Stimulated activated CD8-positive, alpha-beta memory T cell treated with anti-CD3 and anti-CD28 coated beads, Interleukin-4, amount 100 ng/mL, for 1 hour (primary cell): Measurements from ENCODE around the gene DGKZ.
A peak's percentile ranks its signal among the peaks of the same experiment; 100 is the strongest.

Source experiments
- DNase-seq, 2 donors: peaks; one replicate each; pipeline ENCODE4 v3.0.0-alpha.2; 2020; ENCODE audit warnings: low read depth in 2 of 2, low spot score in 1 of 2

The DGKZ gene

DNA sequence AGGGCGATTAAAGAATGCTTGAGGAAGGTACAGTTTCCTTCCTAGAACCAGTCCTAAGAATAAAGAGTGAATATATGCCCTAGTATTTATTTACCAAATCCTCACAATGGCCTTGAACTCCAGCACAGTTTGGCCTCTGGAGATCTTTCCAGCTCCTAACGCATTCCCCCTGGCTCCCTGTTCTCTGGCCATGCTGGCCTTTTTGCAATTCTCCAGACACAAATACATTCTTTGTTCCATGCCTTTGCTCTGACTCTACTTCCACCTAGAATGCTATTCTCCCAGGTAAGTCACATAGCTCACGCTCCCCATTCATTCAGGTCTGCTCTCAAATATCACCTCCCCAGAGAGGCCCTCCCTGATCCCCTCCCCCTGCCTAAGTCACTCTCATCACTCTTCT is 3.7 kb upstream of the DGKZ start:
- DNase-seq = no peak

DNA sequence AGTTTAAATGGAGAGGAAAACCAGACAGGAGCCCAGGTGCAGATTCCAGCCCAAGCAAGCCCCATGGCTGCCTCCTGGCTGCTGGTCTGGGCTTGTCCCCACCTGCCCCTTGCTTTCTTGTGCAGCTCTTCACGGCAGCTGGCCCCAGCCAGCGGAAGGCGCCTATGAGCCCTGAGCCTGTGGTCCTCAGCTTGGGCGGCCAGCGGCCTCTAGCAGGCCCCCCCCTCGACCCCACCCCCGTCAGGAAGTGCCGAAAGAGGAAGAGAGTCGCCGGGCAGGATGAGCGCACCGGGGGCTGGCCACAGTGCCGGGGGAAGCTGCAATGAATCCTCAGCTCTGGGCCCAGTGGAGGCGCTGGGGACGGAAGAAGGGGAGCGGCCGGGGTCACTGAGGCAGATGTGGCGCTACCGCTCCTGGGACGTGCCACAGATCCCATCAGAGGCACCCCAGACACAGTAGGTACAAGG is 2.1 kb upstream of the DGKZ start:
- DNase-seq = no peak

DNA sequence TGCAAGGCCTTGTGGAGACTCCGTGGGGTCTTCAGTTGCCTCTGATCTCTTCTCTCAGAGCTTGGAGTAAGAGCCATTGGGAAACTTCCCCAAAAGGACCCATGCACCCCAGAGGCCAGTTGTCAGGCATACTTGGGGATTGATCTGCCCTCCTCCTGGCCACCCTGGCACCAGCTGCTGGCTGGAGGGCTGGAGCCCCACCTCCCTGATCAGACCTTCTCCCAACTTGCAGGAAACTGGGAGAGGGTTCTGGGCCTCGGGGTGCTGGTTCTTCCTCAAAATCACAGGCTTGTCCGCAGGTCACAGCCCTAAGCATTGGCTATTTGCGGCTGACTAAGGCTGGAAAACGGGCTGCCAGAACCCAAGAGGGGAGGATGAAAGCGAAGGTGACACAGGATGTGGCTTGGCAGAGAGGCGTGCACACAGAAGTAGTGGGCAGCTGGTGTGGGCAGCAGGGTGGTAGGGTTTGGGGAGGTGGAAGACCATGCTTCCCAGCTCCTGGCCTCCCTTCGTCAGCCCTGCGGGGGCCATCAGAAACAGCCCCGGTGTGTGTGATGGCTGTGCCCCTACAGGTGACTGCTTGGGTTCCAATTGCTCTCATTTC is 1.3 kb upstream of the DGKZ start:
- no peak for DNase-seq

DNA sequence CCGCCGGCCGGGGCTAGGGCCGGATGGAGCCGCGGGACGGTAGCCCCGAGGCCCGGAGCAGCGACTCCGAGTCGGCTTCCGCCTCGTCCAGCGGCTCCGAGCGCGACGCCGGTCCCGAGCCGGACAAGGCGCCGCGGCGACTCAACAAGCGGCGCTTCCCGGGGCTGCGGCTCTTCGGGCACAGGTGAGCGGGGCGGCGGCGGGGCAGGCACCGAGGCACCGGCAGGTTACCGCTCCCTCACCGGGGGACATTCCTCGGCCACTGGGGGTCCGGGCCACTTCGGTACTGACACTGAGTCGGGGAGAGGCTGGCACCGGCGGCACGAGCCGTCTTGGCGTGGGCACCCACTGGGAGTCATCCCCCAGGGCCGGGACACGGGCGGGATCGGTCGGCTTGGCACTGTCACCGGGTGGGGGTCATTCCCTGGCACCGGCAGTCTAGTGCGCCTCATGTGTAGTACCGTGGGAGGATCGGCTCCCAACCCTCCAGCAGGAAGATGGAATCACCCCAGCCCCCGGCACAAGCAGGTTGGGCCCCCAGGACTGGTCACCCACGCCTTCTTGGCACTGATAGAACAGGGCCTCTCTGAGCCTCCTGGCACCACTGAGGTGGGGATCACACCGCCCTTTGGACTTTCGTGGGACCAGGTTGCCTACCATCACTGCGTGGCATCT is 511 bp downstream of the DGKZ start:
- DNase-seq = no peak

DNA sequence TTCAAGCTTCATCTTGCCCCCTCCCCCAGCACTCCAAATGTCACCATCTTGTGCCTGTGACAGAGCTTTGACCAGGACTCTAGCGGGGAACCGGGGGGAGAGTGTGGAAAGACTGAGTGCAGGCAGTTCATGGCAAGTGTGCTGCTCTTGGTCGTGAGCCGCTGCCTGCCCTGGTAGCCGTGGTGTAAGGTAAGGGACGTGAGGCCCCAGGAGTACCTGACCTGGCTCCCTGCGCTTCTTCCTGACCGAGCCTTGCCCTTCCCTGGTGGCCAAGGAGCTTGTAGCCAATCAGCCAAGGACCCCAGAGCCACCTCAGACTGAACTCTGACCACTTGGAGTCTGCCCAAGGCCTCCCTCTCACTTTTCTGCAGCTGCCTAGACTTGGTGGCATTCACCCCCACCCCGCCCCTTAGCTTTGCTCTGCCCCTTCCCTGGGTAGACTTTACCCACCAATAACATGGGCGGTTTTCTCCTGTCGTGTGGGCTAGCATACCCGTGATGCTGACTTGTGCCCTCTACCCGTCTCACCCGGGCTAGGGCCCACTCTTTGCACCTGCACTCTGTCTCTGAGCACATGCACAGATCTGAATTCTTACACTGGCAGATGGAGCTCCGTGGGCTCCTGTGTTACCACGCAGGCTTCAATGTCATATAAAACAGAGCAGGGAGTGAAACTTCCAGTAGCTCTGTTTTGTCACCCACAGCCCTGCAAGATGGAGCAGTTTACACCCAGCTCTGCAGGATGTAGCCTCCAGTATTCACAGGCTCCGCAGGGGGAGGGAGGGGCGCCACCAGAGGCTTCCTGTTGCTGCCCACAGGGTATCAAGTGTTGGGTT is 1.5 kb downstream of the DGKZ start:
- DNase-seq = peak in 1 of 2 donors; percentile 42

DNA sequence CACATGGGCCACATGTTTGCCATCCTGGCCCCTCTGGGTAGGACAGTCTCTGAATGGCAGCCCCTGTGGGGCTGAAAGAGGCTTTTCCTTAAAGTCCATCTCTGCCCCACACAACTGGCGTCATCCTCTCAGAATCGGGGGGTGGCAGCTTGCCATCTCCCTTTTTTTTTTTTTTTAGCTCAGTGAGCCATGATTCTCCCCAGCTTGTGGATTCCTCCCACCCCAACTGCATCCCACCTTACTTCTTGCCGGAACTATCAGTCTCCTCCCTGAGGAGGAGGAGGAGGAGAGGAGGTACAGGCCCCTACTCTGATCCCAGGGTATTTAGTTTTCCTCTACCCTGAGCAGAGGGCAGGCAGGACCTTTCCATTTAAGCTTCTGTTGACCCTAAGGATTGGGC is 3.4 kb downstream of the DGKZ start:
- DNase-seq = no peak

DNA sequence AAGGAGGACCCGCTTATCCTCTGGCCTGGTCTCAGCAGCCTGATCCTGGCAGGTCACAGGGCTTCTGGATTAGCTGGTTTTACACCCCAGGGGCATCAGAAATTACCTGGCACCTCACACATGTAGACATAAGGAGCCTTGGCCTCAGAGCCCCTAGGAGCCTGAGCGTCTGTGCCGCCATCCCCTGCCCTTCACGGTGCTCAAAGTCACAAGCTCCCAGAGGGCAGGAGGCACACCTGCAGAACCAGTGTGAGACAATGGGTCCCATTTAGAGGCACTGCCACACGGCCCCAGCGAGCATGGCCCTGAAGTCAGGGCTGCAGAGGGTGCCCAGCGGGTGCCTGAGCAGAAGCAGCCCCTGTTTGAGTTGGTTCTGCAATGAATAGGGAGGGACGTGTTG is 3.9 kb downstream of the DGKZ start:
- no peak for DNase-seq

DNA sequence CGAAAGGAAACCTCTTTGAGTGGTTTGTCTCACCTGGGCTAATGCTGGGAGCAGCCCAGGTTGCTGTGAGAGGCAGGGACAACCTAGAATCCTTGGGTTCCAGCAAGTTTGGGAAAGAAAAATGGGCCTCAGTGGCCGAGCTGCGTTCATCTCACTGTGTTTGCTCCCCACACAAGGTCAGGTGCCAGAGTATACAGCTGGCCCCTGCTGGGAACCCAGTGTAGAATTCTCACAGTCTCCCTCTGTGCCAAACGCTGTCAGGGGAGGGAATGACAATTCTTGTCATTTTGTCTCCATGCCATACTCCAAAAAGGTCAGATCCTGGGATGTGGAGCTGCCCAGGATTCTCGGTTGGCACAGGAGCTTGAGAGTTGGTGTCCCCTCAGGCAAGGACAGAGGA is 4.3 kb downstream of the DGKZ start:
- no peak for DNase-seq

DNA sequence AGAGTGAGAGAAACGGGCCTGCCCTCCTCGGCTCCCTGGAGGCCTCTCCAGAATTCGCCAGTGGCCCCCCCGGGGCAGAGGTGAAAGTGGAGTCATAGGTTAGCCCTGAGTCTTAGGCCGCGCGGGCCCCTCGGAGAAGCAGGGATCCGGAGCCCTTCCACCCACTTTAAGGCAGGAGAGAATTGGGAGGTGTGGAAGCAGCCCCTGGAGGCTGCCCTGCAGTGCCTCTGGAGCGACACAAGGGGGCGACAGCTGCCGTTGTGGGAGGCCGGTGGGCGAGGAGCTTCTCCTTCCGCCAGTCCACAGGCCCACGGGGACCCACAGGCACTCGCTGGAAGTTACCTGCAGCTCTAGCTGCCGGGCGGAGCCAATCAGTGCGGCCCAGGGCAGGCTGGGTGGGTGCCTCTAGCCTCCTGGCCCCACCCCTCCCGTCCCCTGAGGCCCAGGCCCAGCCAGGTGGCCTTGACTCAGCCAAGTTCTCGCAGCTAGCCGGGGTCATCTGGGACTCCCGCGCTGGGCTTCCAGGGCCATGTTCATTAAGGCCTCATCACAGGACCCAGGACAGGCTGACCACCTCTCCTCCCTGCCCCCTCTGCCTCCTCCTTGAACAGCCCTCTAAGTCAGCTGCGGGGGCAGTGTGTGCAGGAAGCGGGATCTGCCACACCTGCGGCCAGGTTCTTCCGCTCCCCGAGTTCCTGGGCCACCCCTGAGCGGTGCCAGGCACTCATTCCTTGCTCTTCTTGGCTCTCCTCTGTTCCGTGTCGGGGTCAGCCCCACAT is 5.0 kb downstream of the DGKZ start:
- peak; percentile 50 to 67 for DNase-seq

DNA sequence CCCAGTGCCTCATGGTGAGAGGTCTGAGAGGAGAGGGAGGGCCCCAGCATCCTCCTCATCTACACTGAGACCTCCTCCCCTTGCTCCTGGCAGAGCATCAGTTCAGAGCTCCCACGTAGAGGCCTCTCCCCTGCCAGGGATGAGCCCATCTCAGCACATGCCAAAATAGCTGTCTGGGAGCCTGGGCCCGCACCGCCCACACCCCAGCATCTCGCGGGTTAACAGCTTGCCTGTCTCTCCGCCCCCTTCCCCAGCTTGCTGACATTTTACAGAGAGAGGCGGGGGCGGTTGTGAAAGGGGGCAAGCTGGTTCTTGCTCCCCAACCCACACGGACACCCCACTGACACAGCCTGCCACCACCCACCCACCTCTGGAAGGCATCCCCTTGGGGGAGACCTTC is 6.4 kb downstream of the DGKZ start:
- DNase-seq = no peak

DNA sequence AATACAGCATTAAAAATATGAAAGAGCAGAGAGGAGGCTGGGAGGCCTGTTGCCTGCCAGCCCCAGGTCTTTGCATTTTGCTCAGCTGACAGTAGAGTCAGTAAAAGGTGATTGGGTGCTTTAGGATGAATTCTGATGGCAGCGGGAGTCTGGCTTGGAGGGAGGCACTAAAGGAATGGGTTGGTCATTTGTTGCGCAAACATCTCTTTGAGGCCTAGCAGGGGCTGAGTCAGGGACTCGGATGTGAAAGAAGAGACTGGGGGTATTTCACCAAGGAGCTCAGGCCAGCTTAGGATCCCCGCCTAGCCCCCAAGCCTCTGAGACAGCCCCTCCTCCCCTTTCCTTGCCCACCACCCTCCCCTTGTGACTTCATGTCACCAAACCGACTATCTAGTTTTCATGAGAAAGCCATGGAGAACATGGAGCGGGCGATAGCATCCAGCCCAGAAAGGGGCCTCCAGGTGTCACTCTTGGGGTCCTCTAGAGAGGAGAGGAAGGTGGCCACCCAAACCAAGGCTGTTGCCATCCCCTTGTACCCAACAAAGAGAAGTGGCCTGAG is 9.7 kb downstream of the DGKZ start:
- no peak for DNase-seq

DNA sequence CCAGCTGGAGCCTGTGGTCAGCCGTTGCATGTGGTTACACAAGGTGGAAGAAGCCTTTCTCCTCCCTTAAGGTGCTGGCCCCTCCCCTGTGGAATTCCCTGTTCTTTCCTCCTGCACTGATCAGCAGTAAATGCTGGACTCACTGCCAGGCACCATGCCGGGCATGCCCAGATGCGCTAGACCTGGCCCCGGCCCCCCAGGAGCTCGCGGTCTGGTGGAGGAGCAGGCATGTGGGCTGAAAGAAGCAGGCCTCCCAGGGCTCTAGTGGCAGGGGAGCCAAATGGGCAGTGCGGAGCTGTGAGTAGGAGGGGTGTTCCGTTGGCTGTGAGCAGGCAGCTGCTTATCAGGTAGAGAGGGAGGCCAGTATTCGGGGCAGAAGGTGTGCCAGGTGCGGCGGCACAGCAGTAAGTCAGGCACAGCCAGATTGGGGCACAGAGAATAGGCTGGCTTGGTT is 10.2 kb downstream of the DGKZ start:
- DNase-seq = no peak

DNA sequence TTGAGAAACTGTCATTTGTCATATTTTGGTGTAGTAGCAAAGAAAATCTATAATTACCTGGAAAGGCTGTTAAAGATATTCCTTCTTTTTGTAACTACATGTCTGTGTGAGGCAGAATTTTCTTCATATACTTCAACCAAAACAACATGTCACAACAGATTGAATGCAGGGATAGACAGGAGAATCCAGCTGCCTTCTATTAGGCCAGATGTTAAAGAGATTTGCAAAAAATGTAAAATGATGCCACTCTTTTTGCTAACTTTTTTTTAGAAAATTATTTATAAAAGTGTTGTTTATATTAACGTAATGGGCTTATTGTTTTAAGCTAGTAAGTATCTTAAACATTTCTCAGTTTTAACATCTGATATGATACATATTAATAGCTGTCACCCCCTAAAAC is 12.7 kb downstream of the DGKZ start:
- DNase-seq = no peak

DNA sequence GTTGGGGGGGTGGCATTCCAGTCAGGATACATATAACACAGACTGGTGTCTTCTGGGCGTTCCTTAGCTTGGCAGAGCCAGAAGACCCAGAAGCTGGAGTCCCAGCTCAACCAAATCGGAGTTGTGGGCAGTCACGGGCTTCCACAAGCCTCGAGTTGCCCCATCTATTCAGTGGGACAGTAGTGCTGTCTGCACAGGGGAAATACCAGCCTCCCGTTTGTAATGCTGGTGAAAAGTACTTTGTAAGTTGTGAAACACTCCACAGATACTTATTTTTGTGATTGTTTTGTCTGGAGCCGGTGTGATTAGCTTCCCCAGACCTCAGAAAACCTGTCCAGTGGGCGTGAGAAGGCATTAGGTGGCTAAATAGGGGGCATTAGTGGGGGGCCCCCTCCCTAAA is 13.6 kb downstream of the DGKZ start:
- no peak for DNase-seq

DNA sequence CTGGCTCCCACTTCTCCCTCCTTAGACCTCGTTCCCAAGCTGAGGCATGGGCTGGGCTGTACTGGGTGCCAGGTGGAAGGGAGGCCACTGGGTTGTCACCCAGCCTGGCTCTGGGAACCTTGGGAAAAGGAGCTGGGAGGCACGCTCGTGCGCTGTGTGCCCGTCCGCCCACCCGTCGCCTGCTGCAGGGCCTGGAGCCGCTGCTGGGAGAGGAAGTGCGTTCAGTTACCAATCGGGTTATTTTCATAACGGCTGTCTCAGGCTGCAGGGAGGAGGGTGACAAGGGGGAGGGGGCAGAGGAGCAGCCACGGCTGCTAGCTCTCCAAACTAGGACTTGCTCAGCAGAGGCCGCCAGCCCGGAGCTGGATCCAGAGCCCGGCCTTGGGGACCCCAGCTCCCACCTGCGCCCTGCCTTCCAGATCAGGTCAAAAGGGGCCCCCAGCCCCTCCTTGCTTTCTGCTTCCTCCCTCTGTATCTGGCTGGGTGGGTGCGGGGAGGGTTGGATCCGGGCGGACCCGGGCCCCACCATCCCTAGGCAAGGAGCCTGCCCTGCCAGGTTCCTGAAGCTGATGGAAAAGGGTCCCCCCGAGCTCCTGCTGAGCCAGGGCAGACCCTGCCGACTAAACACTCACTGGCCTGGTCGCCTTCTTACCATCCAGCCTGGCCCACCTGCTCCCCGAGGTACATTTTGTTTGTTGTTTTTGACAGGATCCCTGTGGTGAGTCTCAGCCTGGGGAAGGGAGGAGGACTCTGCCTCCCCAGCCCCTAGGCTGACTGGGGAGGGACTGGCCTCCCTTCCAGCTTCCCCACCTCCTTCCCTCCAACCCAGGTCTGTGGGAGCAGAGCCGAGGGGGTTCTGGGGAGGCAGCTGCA is 14.3 kb downstream of the DGKZ start:
- peak in 1 of 2 donors; percentile 37 for DNase-seq

DNA sequence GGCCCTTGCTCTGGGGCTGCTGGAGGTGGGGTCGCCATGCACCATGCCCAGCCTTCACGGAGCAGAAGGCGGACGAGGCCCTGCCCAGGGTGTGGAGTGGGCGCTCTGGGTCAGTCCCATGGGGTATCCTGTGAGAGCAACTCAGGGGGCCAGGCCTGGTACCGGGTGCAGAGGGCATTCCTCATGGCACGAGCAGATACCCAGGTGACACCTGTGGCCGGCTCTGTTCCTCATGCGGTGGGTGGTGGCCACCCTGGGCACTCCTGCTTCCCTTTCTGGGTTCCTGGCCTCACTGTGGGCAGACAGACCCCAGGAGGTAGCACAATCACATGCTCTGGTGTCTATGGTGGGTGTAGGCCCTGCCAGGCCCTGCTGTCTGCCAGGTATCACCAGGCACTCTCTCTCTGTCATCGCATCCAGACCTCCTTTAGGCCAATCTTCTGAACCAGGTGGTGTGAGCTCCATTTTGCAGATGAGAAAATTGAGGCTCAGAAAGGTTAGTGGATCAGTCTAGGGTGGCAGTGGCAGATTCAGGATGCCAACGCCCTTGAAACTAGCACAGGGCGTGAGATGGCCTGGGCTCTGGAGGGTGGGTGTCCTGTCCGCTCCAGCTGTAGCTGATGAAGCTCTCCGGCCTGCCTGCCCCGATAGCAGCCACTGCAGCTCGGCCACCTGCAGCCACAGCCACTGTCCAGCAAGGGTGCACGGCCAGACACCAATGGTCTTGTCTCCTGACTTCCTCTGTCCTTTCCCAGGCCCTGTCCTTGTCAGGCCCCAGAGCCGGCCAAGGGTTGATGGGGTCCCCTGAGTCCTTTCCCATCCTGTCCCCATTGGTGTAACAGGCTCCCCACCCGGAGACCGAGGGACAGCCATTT is 15.1 kb downstream of the DGKZ start:
- DNase-seq = no peak

DNA sequence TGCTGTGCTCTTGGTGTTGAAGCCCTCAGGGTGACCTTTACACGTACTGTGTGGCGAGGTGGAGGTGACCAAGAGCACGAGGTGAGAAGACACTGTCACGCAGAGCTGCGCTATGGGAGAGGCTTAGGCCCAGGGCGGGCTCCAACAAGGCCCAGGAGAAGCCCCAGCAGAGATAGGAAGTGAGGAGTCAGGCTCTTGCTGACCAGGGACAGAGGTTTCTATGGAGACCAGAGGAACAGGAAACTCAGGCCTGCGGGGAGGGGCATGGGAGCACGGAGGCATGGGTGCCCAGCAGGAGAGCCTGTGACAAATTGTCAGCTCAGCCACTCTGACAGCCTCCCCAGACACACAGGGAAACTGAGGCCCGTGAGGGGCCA is 15.8 kb downstream of the DGKZ start:
- DNase-seq = no peak

DNA sequence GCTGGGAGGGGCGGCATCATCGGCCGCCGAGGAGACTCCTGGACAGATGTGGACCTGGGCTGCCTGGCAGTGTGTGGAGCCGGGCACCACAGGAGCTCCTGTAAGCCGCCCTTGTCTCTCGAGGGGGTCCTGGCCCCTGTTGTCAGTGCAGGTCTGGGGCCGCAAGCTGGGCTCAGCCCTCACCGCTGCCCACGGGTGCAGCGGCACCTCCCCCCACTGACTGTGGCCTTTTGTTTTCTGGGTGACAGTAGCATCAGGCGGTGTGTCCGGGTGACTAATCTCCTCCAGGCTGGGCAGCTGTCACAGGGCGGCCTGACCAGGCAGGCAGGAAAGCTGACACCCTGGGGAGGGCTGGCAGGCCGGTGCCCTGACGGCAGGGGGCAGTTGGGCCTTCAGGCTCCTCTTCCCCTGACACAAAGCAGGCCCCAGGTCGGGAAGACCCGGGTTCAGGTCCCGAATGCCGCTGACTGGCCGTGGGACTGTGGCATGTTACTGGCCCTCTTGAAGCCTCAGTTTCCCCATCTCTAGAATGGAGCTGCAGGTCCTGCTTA is 16.3 kb downstream of the DGKZ start:
- no peak for DNase-seq

DNA sequence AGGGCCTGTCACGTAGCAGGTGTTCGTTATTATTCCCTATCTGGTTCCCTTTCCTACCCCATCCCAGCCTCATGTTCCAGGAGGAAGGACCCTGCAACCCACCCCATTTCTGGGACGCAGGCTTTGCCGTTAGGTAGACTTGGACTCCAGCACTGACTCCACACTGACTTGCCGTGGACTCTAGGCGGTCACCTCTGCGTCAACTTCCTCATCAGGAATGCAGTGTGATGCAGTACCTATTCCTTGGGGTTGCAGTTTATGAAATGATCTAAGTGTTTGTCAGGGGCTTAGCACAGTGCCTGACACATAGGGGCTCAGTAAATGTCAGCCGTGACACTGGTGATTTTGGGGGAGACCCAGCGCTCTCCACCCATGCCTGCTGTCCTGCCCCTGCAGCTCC is 16.8 kb downstream of the DGKZ start:
- no peak for DNase-seq
